Activated naive CD8-positive, alpha-beta T cell treated with anti-CD3 and anti-CD28 coated beads, Interleukin-2, amount 50 U/mL, for 24 hours (primary cell): ENCODE results near the gene SELENOO.
A peak's percentile ranks its signal among the peaks of the same experiment; 100 is the strongest.
"Not testable (repeated sequence)": the region's sequence is repeated elsewhere in the genome, so short reads cannot be mapped to it uniquely, and the experiment has no call there.

Source experiments
- ATAC-seq: fragments of 150-1000 bp; cut with Tn5 transposase; one replicate; pipeline ENCODE4 v1.10.0; 2021
- DNase-seq: peaks from one replicate; pipeline ENCODE4 v3.0.0; 2021
- H3K27ac Mint-ChIP-seq: one replicate; pipeline ENCODE4 v1.8.0; 2021; ENCODE audit warnings: mild to moderate bottlenecking, mixed read lengths
- H3K27me3 Mint-ChIP-seq: one replicate; pipeline ENCODE4 v1.8.0; 2021; ENCODE audit warnings: mixed read lengths
- H3K36me3 Mint-ChIP-seq: one replicate; pipeline ENCODE4 v1.8.0; 2021; ENCODE audit warnings: low read depth, mixed read lengths
- H3K4me1 Mint-ChIP-seq: one replicate; pipeline ENCODE4 v1.8.0; 2021; ENCODE audit warnings: mixed read lengths
- H3K4me3 Mint-ChIP-seq: one replicate; pipeline ENCODE4 v1.8.0; 2021; ENCODE audit warnings: mild to moderate bottlenecking, moderate library complexity, mixed read lengths
- H3K9me3 Mint-ChIP-seq: one replicate; pipeline ENCODE4 v1.8.0; 2021; ENCODE audit warnings: mixed read lengths

The SELENOO gene

GRCh38 chr22:50200461-50201190 lies at the start of gene SELENOO:
Gene SELENOO, plus strand, starts transcription at chr22:50201011. Its CDS starts 26 bp downstream, at chr22:50201037.
- Mint-ChIP-seq H3K36me3 (peaks cover 7% of the 10 kb centered on the region), H3K27ac (peak within 1 kb of the TSS; percentile 22), H3K4me3 (peak within 1 kb of the TSS; percentile 80), H3K27me3 (no peaks in the 10 kb centered on the region), H3K9me3 (no peaks in the 10 kb centered on the region), H3K4me1 (peaks cover 21% of the 10 kb centered on the region)
- DNase-seq (peak; percentile 96), ATAC-seq (peak; percentile 85)

- DNase-seq, result no peak
- Mint-ChIP-seq H3K4me3 (no peak overlapping the region), H3K9me3 (no peaks in the 10 kb centered on the region), H3K27me3 (no peaks in the 10 kb centered on the region), H3K4me1 (no peaks in the 10 kb centered on the region), H3K27ac (no peak overlapping the region), H3K36me3 (no peaks in the 10 kb centered on the region)
- ATAC-seq, result no peak
Observed at GRCh38 chr22:50151571-50152537, 49.0 kb upstream of the SELENOO start.

- Mint-ChIP-seq H3K27me3 (no peaks in the 10 kb centered on the region), H3K9me3 (no peaks in the 10 kb centered on the region), H3K4me1 (no peaks in the 10 kb centered on the region), H3K4me3 (no peak overlapping the region), H3K27ac (no peak overlapping the region), H3K36me3 (no peaks in the 10 kb centered on the region)
- DNase-seq (no peak), ATAC-seq (no peak)
Observed at GRCh38 chr22:50153056-50153755, 47.6 kb upstream of the SELENOO start.

GRCh38 chr22:50153756-50154140 lies 47.1 kb upstream of the SELENOO start:
- ATAC-seq (no peak), DNase-seq (no peak)
- H3K4me1 Mint-ChIP-seq, result no peaks in the 10 kb centered on the region
- no peaks in the 10 kb centered on the region for H3K27me3 Mint-ChIP-seq
- no peak overlapping the region for H3K27ac Mint-ChIP-seq
- H3K9me3 Mint-ChIP-seq, result no peaks in the 10 kb centered on the region
- H3K36me3 Mint-ChIP-seq, result no peaks in the 10 kb centered on the region
- H3K4me3 Mint-ChIP-seq, result no peak overlapping the region

- ATAC-seq, result no peak
- Mint-ChIP-seq H3K36me3 (no peaks in the 10 kb centered on the region), H3K4me1 (no peaks in the 10 kb centered on the region), H3K27ac (no peak overlapping the region), H3K9me3 (no peaks in the 10 kb centered on the region), H3K27me3 (peaks cover 12% of the 10 kb centered on the region), H3K4me3 (no peak overlapping the region)
- no peak for DNase-seq
Observed at GRCh38 chr22:50157709-50158375, 43.0 kb upstream of the SELENOO start.

- DNase-seq (no peak), ATAC-seq (no peak)
- H3K36me3 Mint-ChIP-seq, result no peaks in the 10 kb centered on the region
- no peak overlapping the region for H3K27ac Mint-ChIP-seq
- no peaks in the 10 kb centered on the region for H3K4me1 Mint-ChIP-seq
- H3K27me3 Mint-ChIP-seq, result peaks cover 20% of the 10 kb centered on the region
- H3K9me3 Mint-ChIP-seq, result no peaks in the 10 kb centered on the region
- H3K4me3 Mint-ChIP-seq, result no peak overlapping the region
Observed at GRCh38 chr22:50160947-50161346, 39.9 kb upstream of the SELENOO start.

GRCh38 chr22:50161508-50162390 lies 39.1 kb upstream of the SELENOO start:
- H3K27me3 Mint-ChIP-seq, result peaks cover 20% of the 10 kb centered on the region
- H3K36me3 Mint-ChIP-seq, result no peaks in the 10 kb centered on the region
- H3K9me3 Mint-ChIP-seq, result no peaks in the 10 kb centered on the region
- ATAC-seq (no peak), DNase-seq (no peak)
- H3K4me3 Mint-ChIP-seq, result no peak overlapping the region
- no peak overlapping the region for H3K27ac Mint-ChIP-seq
- no peaks in the 10 kb centered on the region for H3K4me1 Mint-ChIP-seq

GRCh38 chr22:50162391-50162956 lies 38.3 kb upstream of the SELENOO start:
- Mint-ChIP-seq H3K9me3 (no peaks in the 10 kb centered on the region), H3K4me1 (no peaks in the 10 kb centered on the region), H3K27ac (no peak overlapping the region), H3K36me3 (no peaks in the 10 kb centered on the region), H3K27me3 (peaks cover 21% of the 10 kb centered on the region), H3K4me3 (no peak overlapping the region)
- DNase-seq, result no peak
- no peak for ATAC-seq

GRCh38 chr22:50165436-50166123 lies 35.2 kb upstream of the SELENOO start:
- Mint-ChIP-seq H3K9me3 (no peaks in the 10 kb centered on the region), H3K27me3 (peaks cover 31% of the 10 kb centered on the region), H3K4me1 (peaks cover 5% of the 10 kb centered on the region), H3K36me3 (no peaks in the 10 kb centered on the region), H3K4me3 (no peak overlapping the region), H3K27ac (no peak overlapping the region)
- DNase-seq (no peak), ATAC-seq (no peak)

GRCh38 chr22:50167689-50168489 lies 32.9 kb upstream of the SELENOO start:
- Mint-ChIP-seq H3K36me3 (no peaks in the 10 kb centered on the region), H3K27ac (no peak overlapping the region), H3K9me3 (no peaks in the 10 kb centered on the region), H3K4me3 (no peak overlapping the region), H3K4me1 (peaks cover 5% of the 10 kb centered on the region), H3K27me3 (peaks cover 34% of the 10 kb centered on the region)
- DNase-seq, result no peak
- no peak for ATAC-seq

- H3K4me1 Mint-ChIP-seq, H3K9me3 Mint-ChIP-seq, ATAC-seq, H3K36me3 Mint-ChIP-seq, DNase-seq: not testable (repeated sequence)
- Mint-ChIP-seq H3K4me3 (peak overlapping the region; percentile 50), H3K27ac (peak overlapping the region; percentile 59), H3K27me3 (peaks cover 35% of the 10 kb centered on the region)
Observed at GRCh38 chr22:50168490-50169180, 32.2 kb upstream of the SELENOO start.
